Activated CD8-positive, alpha-beta memory T cell treated with anti-CD3 and anti-CD28 coated beads, Interleukin-2, amount 50 U/mL, for 24 hours (primary cell): ENCODE data around the gene AKR1C3.
"Not testable (repeated sequence)": the region's sequence is repeated elsewhere in the genome, so short reads cannot be mapped to it uniquely, and the experiment has no call there.

Source experiments
- DNase-seq: peaks from one replicate; pipeline ENCODE4 v3.0.0-alpha.2; 2020; ENCODE audit errors: extremely low read depth

Gene AKR1C3

GRCh38 chr10:5088703-5089261 is 5.4 kb upstream of the AKR1C3 start:
- DNase-seq: no peak

DNA sequence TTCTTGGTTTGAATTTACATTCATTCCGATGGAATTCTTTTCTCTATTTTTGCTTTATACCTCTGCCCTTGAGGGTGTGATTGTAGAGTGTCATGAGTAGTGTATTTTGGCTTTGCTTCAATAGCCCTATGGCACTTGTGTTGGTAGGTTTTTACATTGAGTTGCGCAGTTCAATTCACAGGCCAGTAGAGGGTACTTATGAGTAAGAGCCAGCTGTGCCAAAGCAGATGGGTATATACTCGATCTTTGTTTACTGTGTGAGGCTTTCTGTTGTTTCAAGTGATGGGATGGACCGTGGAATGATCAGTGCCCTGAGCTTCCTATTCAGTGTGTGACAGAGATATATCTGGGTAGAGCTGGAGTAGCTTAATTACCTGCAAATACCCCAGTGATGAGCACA is 4.3 kb upstream of the AKR1C3 start:
- DNase-seq: no peak

DNA sequence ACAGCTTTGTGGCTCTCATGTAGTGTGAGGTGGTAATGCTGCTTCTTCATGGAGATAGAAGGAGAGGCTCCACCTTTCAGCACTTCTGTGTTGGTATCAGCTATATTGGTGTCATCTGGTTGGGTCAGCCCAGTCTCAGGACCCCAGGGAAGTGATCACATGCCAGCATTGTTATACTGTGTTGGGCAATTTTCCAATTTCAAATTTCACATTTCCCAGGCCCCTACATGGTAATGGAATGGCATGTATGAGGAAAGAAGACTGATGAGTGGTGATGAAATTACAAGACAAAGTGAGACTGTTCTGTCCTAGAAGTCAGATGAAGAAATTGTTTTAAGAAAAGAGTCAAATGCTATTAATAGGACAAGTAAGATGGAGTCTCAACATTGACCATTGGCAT is 3.7 kb upstream of the AKR1C3 start:
- DNase-seq: no peak

- no peak for DNase-seq
Measured at GRCh38 chr10:5091196-5091595, 3.0 kb upstream of the AKR1C3 start.

DNA sequence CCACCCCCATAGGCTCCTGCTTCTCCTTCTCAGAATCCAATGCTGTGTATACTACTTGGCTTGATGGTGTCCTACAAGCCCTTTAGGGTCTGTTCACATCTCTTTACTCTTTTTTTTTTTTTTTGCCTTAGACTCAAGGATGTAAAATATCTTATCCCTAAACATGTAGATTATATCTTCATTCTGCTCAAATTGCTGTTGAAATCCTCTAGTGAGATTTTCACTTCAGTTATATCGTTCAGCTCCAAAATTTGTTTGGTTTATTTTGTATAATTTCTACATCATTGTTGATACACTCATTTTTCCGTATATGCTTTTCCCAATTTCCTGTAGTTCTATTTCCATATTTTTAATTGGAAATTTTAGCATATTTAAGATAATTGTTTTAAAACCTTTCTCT is 1.8 kb upstream of the AKR1C3 start:
- no peak for DNase-seq

DNA sequence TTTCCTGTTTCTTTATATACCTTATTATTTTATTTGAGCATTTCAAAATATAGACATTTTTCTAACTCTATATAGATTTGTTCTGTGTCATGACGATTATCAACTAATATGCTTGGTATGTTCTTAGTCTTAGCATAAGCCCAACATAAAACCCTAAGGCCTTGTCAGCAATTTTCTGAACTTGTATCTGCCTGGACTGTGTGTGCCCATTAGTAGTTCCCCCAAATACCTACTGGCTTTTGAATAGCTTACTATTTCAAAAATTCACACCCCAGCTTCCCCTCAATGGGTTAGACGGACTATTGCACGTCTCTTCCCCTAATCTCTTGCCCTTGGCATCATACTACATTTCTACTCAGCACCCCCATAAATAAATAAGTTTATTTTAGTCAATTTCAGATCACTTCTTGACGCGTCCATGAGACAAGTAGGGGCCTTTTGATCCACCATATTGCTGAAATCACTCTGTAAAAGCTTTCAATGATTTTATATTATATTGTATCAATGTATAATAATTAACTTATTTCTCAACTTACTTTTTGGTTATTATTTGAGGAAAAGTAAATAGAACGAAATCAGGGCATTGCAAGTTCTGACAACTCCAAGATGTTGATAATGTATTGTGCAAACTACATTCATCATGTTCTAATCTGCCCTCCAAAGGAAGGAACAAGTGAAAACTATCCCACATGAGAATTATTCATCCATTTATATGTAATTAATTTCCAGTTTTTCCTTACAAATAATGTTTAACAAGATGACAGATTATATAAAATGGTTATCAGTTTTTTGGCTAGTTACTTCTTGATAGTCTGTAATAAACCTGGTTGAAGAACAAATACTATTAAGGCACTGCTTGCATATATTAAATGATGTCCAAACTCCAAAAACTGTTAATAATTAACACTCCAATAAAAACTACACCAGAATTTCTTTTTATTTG is 1.1 kb upstream of the AKR1C3 start:
- DNase-seq: no peak

DNA sequence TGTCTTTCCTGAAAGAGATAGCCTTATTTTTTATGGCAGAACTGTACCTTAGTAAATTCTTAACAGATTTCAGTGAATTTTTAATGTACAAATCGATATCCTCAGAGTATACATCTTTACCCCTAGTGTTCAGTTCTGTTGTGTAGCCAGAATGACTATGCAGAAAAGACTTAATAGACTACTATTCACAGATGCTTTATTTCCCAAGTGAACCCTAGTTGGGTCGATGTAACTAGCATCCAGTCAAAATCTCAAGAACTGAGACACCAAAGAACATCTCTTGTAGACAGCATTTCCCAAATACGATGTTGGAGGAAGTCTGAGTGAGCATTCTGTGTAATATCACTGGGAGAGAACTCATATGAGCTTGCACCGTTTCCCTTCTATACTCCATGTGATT is 1.5 kb downstream of the AKR1C3 start:
- DNase-seq: no peak

DNA sequence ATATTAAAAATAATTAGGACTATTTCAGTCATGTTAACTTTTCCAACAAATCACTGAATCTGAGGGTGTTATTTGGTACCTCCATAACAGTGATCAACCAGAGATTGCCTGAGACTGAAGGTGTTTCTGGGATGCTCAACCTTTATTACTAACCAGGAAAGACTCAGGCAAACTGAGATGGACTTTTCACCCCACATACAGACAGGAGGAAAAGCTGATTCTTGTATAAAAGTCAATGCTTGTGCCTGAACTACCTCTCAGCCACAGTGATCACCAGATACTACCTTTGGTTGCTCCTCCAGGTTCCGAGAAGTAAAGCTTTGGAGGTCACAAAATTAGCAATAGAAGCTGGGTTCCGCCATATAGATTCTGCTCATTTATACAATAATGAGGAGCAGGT is 1.9 kb downstream of the AKR1C3 start:
- DNase-seq: no peak

DNA sequence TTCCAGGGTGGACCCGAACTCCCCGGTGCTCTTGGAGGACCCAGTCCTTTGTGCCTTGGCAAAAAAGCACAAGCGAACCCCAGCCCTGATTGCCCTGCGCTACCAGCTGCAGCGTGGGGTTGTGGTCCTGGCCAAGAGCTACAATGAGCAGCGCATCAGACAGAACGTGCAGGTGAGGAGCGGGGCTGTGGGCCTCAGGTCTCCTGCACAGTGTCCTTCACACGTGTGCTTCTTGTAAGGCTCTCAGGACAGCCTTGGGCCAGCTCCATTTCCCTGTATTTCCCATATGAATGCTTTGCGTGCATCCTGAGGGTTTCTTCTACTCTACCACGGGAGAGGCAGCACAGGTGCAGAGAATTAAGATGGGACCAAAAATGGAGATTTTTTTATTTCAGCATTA is 8.3 kb downstream of the AKR1C3 start:
- DNase-seq: not testable (repeated sequence)

- DNase-seq: no peak
Measured at GRCh38 chr10:5103481-5103880, 9.3 kb downstream of the AKR1C3 start.

GRCh38 chr10:5105626-5106025 is 11.4 kb downstream of the AKR1C3 start:
- DNase-seq: no peak

DNA sequence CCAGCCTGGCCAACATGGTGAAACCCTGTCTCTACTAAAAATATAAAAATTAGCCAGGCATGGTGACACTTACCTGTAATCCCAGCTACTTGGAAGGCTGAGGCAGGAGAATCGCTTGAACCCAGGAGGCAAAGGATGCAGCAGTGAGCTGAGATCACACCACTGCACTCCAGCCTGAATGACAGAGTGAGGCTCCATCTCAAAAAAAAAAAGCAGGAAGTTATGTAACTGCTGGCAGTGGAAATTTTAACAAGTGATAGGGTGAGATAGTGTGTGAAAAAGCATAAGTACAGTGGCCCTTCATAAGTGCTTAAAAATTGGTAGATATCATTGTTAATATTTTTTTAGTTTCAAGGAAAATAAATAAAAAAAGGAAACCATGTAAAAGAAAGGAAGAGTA is 12.3 kb downstream of the AKR1C3 start:
- no peak for DNase-seq

DNA sequence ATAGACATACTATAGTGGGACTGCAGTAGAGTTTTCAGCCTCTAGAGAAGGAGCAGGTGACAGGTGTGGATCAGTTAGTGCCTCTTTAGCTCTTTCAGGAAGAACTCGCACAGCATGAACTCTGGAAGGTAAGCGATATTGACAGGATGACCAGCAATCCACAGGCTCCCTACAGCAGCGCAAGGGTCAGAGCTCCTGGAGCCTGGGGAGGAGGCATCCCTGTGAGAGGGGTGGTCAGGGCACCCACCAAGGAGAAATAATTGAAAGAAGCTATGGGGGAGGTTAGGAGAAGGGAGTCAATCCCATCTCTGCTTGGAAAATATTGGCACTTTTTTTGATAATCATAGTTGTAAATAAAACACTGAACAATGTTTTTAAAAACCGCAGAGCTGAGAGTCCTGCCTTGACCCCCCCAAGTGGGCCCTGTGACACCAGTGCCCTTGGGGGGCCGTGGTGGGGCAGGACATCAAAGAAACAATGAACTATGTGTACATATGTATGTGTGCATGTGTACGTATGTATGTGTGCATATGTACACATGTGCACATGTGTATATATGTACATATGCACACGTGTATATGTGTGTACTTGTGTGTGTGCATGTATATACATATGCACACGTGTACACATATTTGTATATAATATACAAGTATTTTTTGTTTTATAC is 13.8 kb downstream of the AKR1C3 start:
- no peak for DNase-seq

- no peak for DNase-seq
Measured at GRCh38 chr10:5108658-5109416, 14.6 kb downstream of the AKR1C3 start.

- not testable (repeated sequence) for DNase-seq
Measured at GRCh38 chr10:5109861-5110260, 15.6 kb downstream of the AKR1C3 start.

DNA sequence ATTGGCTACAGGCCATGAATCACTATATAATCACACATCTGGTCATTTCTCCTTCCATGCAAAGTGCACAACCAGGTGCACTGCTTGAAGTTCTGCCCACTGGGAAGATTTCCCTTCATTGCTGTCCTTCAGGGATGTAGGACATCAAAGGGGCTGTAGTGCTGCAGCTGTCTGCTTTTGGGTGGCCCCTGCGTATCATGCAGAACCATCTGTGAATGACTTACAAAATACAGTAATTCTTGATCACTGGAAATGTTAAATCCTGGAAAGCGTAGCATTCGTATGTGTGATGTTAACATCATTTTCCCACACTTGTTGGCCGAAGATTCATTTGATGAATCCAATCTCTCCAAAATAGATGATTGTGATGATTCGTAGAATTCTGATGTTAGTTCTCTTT is 22.4 kb downstream of the AKR1C3 start:
- no peak for DNase-seq

- no peak for DNase-seq
Measured at GRCh38 chr10:5117026-5117425, 22.8 kb downstream of the AKR1C3 start.

DNA sequence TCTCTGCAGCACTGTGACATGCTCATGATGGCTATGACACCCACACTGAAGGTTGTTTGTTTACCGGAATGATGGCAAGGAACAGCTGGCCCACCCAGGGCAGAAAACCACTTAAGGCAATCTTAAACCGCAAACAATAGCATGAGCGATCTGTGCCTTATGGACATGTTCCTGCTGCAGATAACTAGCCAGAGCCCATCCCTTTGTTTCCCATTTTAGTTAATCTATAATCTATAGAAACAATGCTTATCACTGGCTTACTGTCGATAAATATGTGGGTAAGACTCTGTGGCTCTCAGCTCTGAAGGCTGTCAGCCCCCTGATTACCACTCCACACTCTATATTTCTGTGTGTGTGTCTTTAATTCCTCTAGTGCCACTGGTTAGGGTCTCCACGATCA is 25.8 kb downstream of the AKR1C3 start:
- DNase-seq: not testable (repeated sequence)

GRCh38 chr10:5123886-5124285 is 29.7 kb downstream of the AKR1C3 start:
- no peak for DNase-seq

- no peak for DNase-seq
Measured at GRCh38 chr10:5125315-5126044, 31.3 kb downstream of the AKR1C3 start.

GRCh38 chr10:5135581-5135980 is 41.4 kb downstream of the AKR1C3 start:
- no peak for DNase-seq
